NCI-H128 (cell line): Measurements from ENCODE around the gene SNX5.

Experiments
- DNase-seq: peaks from one replicate; lab custom pipeline; 2025; ENCODE audit not compliant: unreplicated experiment; lab: John Stamatoyannopoulos, UW

SNX5 gene

DNA sequence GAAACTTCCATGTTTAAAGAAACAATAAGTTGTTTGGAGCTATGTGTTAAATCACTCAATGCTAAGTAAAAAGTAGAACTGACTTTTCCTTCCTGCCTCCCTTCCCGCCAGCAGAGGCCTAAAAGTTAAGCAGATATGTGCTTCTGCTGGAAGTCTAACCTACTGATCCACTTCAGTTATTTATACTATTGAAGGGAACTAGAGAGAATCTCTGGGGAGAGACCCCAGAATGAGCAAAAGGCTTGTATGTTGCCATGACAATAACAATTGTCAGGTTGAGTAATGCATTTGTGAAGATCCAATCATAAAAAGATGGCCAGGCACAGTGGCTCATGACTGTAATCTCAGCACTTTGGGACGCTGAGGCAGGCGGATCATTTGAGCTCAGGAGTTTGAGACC, 25.0 kb upstream of the SNX5 start:
- no peak for DNase-seq

DNA sequence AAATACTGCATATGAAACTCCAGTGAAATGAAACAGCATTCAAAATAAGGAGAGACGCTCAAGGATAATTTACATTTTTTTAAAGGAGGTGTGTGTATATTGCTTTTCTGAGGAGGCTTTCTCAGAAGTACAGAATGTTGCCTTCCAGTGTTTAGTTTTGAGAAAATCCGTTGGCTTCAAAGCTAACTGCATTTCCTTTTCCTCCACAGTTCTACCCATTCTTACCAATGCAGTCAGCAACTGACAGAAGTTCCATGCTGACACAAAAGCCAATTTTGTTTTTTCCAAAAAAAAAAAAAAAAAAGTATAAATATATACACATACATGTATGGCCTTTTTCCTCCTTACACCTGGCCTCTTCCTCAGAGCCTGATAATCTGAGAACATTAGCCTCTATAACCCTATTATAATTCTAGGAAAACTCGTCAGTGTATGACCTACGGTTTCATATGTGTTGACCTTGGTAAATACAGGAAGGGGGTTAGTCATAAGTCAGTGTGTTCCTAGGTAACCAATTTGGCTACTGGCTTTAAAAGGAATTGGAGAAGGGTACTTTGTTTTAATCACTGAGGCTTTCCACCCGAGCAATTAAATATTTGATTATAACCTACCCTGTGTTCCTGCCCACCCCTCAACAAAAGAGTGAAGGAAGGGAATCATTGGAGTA, 24.4 kb upstream of the SNX5 start:
- no peak for DNase-seq

DNA sequence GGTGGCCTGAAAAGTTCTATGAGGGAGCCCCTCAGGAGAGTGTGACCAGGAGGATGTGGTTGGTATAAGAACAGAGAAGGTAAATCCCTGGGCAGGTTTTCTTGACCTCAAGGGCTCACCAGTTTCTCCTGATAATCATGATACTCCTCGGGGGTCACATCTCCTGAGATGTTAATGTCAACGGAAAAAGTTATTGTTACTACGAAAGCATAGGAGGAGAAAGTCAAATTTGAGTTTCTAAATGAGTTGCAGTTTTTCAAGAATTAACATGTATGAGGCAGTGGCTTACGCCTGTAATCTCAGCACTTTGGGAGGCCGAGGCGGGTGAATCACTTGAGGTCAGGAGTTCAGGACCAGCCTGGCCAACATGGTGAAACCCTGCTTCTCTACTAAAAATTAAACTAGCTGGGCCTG, 23.6 kb upstream of the SNX5 start:
- DNase-seq: no peak

GRCh38 chr20:17990278-17990972, 21.8 kb upstream of the SNX5 start:
- DNase-seq: no peak

GRCh38 chr20:17987988-17988387, 19.4 kb upstream of the SNX5 start:
- DNase-seq: no peak

- no peak for DNase-seq
These were observed 16.9 kb upstream of the SNX5 start for GRCh38 chr20:17985388-17986018.

DNA sequence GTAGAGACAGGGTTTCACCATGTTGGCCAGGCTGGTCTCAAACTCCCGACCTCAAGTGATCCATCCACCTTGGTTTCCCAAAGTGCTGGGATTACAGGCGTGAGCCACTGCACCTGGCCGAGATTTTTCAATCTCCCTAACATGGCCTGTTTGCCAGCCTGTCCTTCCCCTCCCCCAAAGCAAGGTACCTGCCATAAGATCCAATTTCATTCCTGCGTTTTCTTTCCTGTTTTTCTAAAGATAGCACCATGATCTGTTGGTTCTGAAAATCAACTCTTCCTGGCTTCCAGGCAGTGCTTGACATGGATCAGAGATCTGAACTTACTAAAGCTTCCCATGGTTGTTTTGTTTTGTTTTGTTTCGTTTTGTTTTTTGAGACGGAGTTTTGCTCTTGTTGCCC, 7.7 kb upstream of the SNX5 start:
- no peak for DNase-seq

- no peak for DNase-seq
These were observed 3.5 kb upstream of the SNX5 start for GRCh38 chr20:17972121-17972520.

- no peak for DNase-seq
These were observed 2.9 kb upstream of the SNX5 start for GRCh38 chr20:17971300-17972013.

DNA sequence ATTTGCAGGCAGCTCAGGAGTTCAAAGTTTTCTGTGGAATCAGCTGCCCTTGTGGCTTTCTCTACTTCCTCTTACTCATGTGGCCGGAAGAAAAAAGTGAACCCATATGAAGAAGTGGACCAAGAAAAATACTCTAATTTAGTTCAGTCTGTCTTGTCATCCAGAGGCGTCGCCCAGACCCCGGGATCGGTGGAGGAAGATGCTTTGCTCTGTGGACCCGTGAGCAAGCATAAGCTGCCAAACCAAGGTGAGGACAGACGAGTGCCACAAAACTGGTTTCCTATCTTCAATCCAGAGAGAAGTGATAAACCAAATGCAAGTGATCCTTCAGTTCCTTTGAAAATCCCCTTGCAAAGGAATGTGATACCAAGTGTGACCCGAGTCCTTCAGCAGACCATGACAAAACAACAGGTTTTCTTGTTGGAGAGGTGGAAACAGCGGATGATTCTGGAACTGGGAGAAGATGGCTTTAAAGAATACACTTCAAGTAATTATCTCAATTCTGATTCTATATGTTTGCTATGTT, 1.4 kb upstream of the SNX5 start:
- no peak for DNase-seq

DNA sequence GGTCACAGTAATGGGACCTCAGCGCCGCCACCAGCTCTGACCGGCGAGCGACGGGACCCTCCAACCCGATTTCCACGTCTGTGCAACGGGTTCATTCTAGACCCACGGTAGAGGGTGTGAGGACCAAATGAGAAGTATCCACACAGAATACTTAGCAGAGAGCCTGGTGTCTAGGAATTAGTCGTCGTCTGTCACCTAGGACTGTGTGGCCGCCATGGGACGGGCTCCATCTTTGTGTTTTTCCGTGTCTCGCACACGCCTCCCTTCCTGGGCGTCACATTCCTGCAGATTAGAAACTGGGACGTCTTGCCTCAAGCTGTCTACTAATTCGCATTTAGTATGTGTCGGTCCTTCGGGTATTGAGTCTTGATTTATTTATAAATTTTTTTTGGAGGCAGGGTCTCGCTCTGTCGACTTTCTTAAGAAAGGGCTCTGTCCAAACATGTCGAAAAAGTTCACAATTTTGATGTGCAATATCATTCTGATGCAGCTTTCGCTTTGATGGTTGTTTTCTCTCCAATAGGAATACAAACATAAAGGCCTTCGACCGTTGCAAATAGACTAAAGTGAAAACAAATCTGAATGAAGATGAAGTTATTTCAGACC, 787 bp upstream of the SNX5 start:
- DNase-seq: no peak

DNA sequence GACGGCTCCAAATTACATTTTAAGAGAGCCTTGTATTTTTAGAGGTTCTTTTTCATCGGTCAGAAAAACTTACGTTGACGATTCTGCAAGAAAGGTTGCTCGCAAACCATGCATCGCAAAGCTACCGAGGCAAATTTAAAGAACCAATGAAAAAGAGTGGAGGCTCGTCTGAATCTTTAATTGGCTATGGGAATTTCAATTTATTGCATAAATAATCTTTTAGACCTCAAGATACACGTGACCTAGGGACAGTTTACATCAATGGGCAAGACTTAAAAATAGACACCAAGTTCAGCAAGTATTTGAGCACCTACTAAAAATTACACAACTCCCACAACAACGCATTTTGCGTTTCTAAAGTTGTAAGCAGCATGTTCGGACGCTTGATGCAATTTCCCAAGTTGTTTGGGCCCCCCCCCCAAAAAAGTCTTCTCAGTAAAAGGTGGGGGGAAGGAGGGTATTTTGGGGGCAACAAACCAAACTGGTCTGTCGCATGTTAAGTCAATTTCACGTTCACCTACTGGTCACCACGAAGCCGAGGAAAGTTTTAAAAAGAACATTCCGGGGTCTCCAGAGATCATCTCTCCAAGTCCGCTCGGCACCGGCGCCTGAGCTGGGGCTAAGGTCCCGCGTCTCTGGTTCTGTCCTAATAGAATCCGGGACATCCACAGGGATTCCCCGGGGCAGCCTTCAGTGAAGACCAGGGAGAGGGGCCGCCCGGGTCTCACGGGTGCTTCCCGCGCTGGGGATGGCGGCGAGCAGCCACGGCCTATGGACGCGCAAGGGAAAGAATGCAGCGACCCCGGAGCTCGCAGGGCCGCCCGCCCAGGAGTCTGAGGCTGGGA, 851 bp downstream of the SNX5 start:
- no peak for DNase-seq

- no peak for DNase-seq
These were observed 1.9 kb downstream of the SNX5 start for GRCh38 chr20:17966432-17967310.

DNA sequence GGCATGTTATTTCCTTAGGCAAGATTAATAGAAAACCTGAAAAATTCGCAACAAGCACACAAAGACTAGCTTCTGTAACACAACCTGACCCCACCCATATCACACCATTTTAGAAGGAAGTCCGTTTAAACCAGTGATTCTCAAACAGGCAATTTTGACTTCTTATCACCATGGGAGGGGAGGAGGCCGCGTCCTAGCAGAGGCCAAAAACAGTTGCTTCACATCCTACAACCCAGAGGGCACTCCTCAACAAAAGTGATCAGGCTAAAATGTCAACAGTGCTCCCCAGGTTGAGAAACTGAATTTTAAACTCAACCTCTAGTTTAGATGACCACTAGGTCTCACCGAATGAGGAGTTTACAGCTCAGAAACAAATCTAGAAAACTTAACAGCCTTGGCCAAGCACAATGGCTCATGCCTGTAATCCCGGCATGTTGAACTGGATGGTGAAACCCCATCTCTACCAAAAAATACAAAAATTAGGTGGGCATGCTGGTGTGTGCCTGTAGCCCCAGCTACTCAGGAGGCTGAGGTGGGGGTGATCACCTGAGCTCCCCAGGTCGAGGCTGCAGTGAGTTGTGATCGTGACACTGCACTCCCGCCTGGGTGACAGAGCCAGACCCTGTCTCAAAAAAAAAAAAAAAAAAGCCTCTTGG, 3.4 kb downstream of the SNX5 start:
- no peak for DNase-seq

- DNase-seq: no peak
These were observed 4.0 kb downstream of the SNX5 start for GRCh38 chr20:17964632-17965031.

DNA sequence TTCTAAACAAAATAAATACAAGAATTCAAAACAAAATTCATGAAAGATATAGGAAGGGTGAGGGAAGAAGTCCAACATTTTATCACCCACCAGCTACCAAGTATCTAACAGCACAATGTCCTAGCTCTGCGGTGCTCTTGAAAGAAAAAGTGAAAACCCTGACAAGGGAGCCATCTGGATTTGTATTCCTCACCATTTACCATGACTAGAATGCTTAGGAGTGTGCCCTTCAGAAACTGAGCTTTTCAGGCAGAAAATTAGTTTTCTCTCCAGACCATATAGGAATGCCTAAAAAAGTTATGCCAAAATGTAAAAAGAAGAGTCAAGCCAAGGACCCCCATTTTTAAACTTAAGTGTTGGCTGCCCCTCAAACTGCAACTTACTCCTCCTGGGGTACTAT, 4.5 kb downstream of the SNX5 start:
- no peak for DNase-seq

GRCh38 chr20:17963114-17963897, 5.3 kb downstream of the SNX5 start:
- no peak for DNase-seq

- DNase-seq: no peak
These were observed 7.0 kb downstream of the SNX5 start for GRCh38 chr20:17961587-17961940.
